Activated T-cell treated with anti-CD3 and anti-CD28 coated beads, Interleukin-2, amount 50 U/mL, for 24 hours (primary cell): ENCODE measurements around the gene PTPRG.

ENCODE experiments used
- DNase-seq: peaks from one replicate; pipeline ENCODE4 v3.0.0-alpha.2; 2020
- H3K27ac Mint-ChIP-seq: 2 replicates; pipeline ENCODE4 v1.8.0; 2020; ENCODE audit warnings: mild to moderate bottlenecking, mixed read lengths
- H3K27me3 Mint-ChIP-seq: 2 replicates; pipeline ENCODE4 v1.8.0; 2020; ENCODE audit warnings: mixed read lengths
- H3K36me3 Mint-ChIP-seq: 2 replicates; pipeline ENCODE4 v1.8.0; 2020; ENCODE audit warnings: low read depth, mixed read lengths
- H3K4me1 Mint-ChIP-seq: 2 replicates; pipeline ENCODE4 v1.8.0; 2020; ENCODE audit warnings: low read depth, mixed read lengths
- H3K4me3 Mint-ChIP-seq: 2 replicates; pipeline ENCODE4 v1.8.0; 2020; ENCODE audit warnings: mild to moderate bottlenecking, moderate library complexity, mixed read lengths
- H3K9me3 Mint-ChIP-seq: 2 replicates; pipeline ENCODE4 v1.8.0; 2020; ENCODE audit warnings: mixed read lengths

Gene PTPRG

DNA sequence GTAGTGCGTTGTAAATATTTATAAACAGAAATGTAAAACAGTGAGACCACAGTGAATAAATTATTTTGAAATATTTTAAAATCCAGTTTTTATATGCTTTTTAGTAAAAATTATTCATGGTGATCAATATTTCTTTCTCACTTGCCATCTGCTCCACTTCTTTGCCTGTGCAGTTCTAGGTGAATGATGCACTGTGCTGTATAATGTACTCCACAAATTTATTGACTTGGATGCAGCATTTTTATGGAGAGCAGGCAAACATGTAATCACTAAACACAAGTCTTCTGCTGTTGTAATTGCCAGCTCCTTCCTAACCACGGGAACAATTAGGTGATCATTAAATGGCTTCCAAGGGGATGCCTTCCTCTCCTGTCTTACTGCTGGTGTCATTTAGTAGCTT is 395.9 kb downstream of the PTPRG start:
- no peaks in the 10 kb centered on the region for H3K36me3 Mint-ChIP-seq

DNA sequence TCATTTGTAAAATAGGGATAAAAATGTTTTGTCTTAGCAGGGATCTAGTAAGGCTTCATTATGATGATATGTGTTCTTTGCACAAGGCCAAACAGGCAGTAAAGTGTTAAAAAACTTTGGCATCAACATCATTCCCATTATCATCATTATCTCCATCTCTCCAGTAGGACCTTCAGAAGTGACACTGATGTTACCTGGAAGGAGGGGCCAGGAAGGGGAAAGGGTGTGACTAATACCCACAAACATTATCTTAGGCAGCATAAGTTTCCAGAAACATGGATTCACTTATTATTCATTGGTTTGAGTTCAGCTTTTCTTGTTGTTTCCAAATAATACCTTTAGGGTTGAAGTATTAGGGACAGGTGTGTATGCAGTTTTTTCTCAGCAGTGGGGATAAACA is 399.6 kb downstream of the PTPRG start:
- no peak for DNase-seq

More for the DNA sequence above, 395.9 kb downstream of the PTPRG start:
- no peaks in the 10 kb centered on the region for H3K4me1 Mint-ChIP-seq
- H3K27me3 Mint-ChIP-seq: no peaks in the 10 kb centered on the region
- H3K27ac Mint-ChIP-seq: no peak overlapping the region
- H3K4me3 Mint-ChIP-seq: no peak overlapping the region
- no peak for DNase-seq
- no peaks in the 10 kb centered on the region for H3K9me3 Mint-ChIP-seq

DNA sequence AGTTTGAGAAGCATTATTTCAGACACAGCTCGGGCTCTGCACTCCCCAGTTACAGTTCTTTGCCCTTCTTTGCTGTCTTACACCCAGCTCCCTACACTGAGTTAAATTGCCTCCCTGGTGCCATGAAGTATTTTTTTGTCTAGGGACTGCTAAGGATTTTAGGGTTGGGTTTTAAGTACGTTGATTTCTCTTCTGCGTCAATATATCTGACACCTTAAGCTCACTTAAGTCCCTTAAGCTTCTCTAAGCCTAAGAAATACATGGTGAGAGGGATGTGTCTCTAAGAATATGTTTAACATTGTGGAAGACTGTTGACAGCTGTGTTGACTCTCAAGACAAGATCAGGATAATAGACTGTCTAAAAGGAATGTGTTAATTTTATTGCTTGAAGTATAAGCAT is 400.5 kb downstream of the PTPRG start:
- H3K9me3 Mint-ChIP-seq: no peaks in the 10 kb centered on the region
- H3K4me1 Mint-ChIP-seq: no peaks in the 10 kb centered on the region
- no peak overlapping the region for H3K27ac Mint-ChIP-seq
- DNase-seq: no peak
- no peak overlapping the region for H3K4me3 Mint-ChIP-seq
- no peaks in the 10 kb centered on the region for H3K27me3 Mint-ChIP-seq
- no peaks in the 10 kb centered on the region for H3K36me3 Mint-ChIP-seq

More for the DNA sequence above, 399.6 kb downstream of the PTPRG start:
- H3K4me3 Mint-ChIP-seq: no peak overlapping the region
- no peaks in the 10 kb centered on the region for H3K27me3 Mint-ChIP-seq
- H3K36me3 Mint-ChIP-seq: no peaks in the 10 kb centered on the region
- no peaks in the 10 kb centered on the region for H3K4me1 Mint-ChIP-seq
- no peak overlapping the region for H3K27ac Mint-ChIP-seq
- no peaks in the 10 kb centered on the region for H3K9me3 Mint-ChIP-seq

DNA sequence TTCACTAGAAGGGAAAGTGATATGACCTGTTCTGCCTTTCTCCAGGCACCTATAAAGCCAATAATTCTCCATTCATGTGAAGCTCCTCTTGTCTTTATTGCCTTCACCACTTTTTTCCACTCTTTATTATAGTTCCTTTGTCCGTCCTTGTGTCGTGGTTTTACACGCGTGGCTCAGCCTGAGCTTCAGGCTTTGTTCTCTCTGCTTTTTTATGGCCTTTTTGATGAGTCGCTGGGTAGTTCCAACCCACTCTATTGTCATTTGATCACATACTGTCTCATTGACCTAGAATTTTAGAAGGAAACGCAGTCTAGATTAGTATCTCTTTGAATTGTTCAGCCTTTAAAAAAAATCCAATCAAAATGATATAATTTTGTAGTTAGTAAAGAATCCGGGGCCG is 403.2 kb downstream of the PTPRG start:
- Mint-ChIP-seq H3K4me1 (no peaks in the 10 kb centered on the region), H3K27ac (no peak overlapping the region)
- DNase-seq: no peak

DNA sequence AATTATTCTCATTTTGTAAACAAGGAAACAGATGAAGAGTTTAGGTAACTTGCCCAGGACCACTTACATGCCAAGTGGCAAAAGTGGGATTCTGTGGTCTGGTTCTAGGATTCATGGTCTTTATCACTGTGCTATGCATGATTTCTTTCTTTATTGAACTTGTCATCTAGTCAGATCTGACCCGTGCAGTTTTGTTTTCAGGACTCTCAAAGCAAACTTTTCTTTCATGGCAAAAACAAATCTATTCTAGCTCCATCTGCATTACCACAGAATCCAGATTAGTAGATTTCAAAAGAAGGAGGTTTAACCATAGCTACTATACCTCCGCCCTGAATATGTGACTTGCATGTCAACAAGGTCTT is 404.4 kb downstream of the PTPRG start:
- Mint-ChIP-seq H3K4me3 (no peak overlapping the region), H3K36me3 (no peaks in the 10 kb centered on the region), H3K9me3 (no peaks in the 10 kb centered on the region)

More for the DNA sequence above, 403.2 kb downstream of the PTPRG start:
- H3K27me3 Mint-ChIP-seq: no peaks in the 10 kb centered on the region
- no peaks in the 10 kb centered on the region for H3K9me3 Mint-ChIP-seq
- H3K36me3 Mint-ChIP-seq: no peaks in the 10 kb centered on the region
- no peak overlapping the region for H3K4me3 Mint-ChIP-seq

DNA sequence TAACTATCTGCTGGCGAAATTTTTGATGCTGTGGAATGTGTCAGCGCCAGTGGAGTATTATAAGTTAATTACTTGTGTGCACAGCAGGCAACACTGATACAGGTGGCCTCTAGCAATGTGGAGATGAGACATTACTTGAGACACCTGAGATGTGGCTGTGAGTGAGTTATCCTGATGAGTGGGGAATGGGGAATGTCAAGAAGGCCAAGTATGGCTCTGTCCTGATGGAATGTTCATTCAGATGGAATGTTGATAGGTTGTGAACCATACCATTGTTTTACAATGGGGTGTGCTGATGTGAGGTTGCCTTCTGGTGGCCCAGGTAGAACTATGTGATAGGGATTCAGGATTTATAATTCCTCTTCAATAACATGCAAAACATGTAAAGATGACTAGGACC is 404.8 kb downstream of the PTPRG start:
- Mint-ChIP-seq H3K27me3 (no peaks in the 10 kb centered on the region), H3K4me3 (no peak overlapping the region), H3K27ac (no peak overlapping the region), H3K4me1 (no peaks in the 10 kb centered on the region), H3K36me3 (no peaks in the 10 kb centered on the region), H3K9me3 (no peaks in the 10 kb centered on the region)
- DNase-seq: no peak

More for the DNA sequence above, 404.4 kb downstream of the PTPRG start:
- no peak for DNase-seq
- no peak overlapping the region for H3K27ac Mint-ChIP-seq
- no peaks in the 10 kb centered on the region for H3K4me1 Mint-ChIP-seq
- no peaks in the 10 kb centered on the region for H3K27me3 Mint-ChIP-seq

DNA sequence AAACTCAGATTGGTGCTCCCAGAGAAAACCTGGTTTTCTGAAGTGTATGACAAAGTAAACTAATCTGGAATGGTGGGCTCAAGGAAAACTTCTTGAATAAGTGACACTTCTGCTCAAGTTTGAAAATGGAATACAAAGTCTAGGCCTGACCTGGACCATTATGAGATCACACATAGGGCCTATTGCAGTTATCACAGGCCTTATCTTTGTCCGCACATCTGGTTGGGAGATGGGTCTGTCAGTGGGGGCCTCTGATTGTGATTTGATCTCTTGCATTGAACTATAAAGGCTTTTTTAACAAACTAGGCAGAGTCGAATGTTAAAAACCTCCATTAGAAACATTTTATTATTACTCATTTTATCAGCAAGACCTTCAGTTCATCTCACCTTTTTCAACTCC is 405.6 kb downstream of the PTPRG start:
- no peak overlapping the region for H3K27ac Mint-ChIP-seq
- DNase-seq: no peak
- no peaks in the 10 kb centered on the region for H3K9me3 Mint-ChIP-seq
- no peaks in the 10 kb centered on the region for H3K36me3 Mint-ChIP-seq
- H3K4me1 Mint-ChIP-seq: no peaks in the 10 kb centered on the region
- no peak overlapping the region for H3K4me3 Mint-ChIP-seq
- H3K27me3 Mint-ChIP-seq: no peaks in the 10 kb centered on the region

DNA sequence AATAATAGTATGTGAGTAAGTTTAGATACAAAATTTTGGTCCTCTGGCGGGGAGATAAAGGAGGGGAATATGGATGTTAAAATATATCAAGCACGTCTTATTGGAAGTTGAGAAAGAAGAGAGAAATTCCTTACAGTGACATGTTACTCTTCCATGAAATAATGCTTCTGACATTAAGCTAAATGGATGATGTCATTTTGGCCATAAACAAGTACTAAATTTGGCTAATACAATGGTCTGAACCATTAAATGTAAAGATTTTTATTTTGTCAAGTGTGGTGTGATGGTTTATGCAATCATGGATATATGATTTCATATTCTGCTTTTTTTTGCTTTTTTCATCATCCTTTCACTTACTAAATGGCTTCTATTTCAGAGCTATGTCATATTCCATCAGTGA is 406.6 kb downstream of the PTPRG start:
- no peaks in the 10 kb centered on the region for H3K9me3 Mint-ChIP-seq
- no peak overlapping the region for H3K4me3 Mint-ChIP-seq
- no peaks in the 10 kb centered on the region for H3K27me3 Mint-ChIP-seq

DNA sequence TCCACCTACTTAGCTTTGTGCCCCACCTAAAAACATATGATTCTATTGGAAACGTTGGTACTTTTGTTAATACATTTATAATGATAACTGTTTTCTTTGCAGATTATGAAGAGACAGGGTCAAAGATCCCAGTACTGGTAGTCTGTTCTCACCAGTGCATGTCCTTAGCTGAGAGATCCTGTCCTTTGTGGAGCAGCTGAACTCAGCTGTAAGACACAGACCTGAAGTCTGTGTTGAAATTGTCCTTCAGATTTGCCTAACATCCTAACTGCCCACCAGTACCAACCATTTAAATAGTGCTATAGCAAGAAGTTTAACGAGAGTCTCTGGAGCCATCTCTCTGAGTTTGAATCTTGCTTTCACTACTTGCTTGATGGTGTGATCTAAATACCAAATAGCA is 413.3 kb downstream of the PTPRG start:
- no peak for DNase-seq
- H3K4me1 Mint-ChIP-seq: no peaks in the 10 kb centered on the region
- H3K36me3 Mint-ChIP-seq: no peaks in the 10 kb centered on the region
- no peak overlapping the region for H3K4me3 Mint-ChIP-seq
- no peak overlapping the region for H3K27ac Mint-ChIP-seq
- no peaks in the 10 kb centered on the region for H3K9me3 Mint-ChIP-seq
- no peaks in the 10 kb centered on the region for H3K27me3 Mint-ChIP-seq

More for the DNA sequence above, 406.6 kb downstream of the PTPRG start:
- DNase-seq: no peak
- no peak overlapping the region for H3K27ac Mint-ChIP-seq
- H3K36me3 Mint-ChIP-seq: no peaks in the 10 kb centered on the region
- no peaks in the 10 kb centered on the region for H3K4me1 Mint-ChIP-seq

DNA sequence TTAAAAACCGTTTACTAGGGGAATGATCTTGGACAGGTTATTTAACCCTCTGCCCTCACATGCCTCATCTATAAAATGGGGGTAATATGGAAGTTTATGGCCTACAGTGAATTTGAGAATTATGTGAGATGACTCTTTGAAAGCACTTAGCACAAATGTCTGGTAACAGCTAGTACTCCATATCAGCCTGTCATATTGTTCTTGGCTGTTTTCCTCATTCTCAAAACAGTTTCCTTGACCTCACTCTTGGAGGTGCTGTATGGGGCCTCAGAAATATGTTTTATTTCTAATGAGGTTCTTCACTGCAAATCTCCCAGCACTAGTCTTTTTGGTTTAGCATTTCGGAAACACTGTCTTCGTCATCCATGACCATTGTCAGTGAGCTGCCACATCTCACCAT is 413.8 kb downstream of the PTPRG start:
- no peak for DNase-seq
- Mint-ChIP-seq H3K4me3 (no peak overlapping the region), H3K27me3 (no peaks in the 10 kb centered on the region), H3K4me1 (no peaks in the 10 kb centered on the region), H3K27ac (no peak overlapping the region), H3K9me3 (no peaks in the 10 kb centered on the region), H3K36me3 (no peaks in the 10 kb centered on the region)

DNA sequence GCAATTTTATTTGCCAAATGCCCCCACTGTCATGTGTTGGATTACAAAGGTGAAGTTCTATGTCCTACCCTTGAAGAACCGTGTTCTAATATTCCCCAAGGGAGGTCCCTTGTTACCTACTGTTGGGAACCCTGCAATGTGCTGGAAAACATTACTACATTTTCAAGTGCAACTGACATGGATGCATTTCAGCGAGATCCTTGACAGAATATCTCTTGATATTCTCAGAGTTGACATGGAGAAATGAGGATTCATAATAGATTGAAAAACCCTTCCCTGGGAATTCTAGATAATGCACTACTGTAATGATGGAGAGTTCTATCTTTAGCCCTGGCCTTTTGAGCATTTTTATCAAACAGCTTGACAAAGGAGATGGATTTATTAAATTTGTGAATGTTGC is 414.6 kb downstream of the PTPRG start:
- Mint-ChIP-seq H3K9me3 (no peaks in the 10 kb centered on the region), H3K4me1 (no peaks in the 10 kb centered on the region), H3K27ac (no peak overlapping the region), H3K27me3 (no peaks in the 10 kb centered on the region), H3K36me3 (no peaks in the 10 kb centered on the region), H3K4me3 (no peak overlapping the region)
- no peak for DNase-seq

DNA sequence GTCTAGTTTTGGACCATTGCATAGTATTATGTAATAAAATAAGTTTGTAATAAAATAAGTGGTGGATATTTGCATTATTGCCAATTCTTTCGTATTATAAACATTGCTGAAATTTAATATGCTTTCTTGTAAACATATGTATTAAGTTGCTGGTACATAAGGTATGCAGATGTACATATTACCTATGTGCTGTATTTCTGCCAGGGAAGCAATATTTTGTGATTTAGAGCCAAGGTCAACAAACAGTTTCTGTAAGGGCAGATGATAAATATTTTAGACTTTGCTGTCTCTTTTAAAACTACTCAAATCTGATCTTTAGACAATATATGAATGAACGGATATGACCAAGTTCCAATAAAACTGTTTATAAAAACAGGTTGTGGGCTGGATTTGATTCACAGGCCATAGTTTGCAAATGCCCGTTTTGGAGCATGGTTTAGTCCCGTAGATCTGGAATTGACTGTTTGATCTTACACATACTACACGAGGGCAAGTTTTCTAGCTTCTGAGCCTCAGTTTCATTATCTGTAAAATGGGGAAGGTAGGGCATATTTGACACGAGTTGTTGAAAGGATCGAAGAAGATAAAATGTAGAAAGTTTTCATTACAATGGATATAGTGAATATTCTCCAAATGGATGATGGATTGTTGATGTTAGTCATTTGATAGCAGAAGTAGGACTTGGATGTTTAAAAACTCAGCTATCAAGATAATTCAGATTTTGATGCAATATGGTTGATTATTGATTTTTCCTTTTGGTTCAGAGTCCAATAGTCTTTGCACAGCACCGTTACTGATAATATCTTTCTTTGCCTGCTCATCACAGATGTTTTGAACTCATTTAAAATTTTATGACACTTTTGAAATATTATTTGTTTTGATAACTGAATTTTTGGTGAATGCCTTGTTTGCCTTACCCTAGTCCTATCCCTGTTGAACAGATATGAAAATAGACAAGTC is 417.4 kb downstream of the PTPRG start:
- Mint-ChIP-seq H3K27ac (no peak overlapping the region), H3K4me3 (no peak overlapping the region), H3K9me3 (no peaks in the 10 kb centered on the region), H3K27me3 (no peaks in the 10 kb centered on the region), H3K4me1 (no peaks in the 10 kb centered on the region), H3K36me3 (no peaks in the 10 kb centered on the region)
- no peak for DNase-seq

DNA sequence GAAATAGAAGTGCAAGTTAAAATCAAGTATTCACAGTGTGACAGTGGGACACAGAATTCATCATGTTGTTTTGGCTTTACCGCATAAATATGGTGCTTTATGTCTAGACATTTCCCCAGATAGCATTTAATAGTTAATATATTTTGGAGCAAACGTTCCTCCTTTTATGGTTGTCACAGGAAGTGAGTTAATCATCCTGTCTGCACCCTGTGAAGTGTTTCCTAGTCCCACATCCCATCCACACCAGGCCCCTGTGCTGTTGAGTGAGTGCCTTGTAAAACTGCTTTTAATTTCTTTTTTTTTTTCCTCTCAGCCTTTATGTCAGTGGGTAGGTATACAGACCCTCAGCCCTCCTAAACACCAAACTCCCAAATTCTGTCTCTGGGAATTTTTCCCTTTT is 418.3 kb downstream of the PTPRG start:
- Mint-ChIP-seq H3K27ac (no peak overlapping the region), H3K4me1 (no peaks in the 10 kb centered on the region), H3K27me3 (no peaks in the 10 kb centered on the region), H3K9me3 (no peaks in the 10 kb centered on the region), H3K36me3 (no peaks in the 10 kb centered on the region), H3K4me3 (no peak overlapping the region)
- DNase-seq: no peak

DNA sequence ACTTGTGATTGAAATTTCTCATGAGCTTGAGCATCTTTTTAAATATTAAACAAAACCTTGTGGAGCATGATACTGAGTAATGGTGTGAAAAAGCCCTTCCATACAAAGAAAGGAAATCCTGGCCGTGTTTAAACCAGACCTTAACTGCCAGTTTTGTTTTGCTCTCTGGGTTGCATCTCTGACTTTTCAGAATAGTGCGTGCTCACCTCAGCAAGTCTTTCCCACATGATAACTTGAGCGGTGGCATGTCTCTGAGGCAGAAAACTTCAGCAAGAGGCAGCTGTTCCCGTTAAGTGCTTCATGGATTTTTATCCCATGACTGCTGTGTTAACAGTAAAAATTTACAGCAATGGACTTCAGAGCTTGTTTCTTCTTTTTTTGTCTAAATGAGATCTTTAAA is 418.7 kb downstream of the PTPRG start:
- no peak overlapping the region for H3K4me3 Mint-ChIP-seq
- no peak overlapping the region for H3K27ac Mint-ChIP-seq
- no peaks in the 10 kb centered on the region for H3K9me3 Mint-ChIP-seq
- H3K36me3 Mint-ChIP-seq: no peaks in the 10 kb centered on the region
- no peaks in the 10 kb centered on the region for H3K4me1 Mint-ChIP-seq
- no peaks in the 10 kb centered on the region for H3K27me3 Mint-ChIP-seq
- DNase-seq: no peak

DNA sequence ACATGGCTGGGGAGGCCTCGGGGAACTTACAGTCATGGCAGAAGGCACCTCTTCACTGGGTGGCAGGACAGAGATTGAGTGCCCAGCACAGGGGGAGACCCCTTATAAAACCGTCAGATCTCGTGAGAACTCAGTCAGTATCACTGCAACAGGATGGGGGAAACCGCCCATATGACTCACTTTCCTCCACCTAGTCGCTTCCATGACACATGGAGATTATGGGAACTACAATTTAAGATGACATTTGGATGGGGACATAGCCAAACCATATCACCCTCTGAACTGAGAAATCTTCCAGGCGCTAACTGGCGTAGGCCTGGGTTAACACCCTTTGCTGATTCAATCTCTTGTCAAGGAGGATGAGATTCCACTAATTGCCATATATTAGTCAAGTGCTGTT is 419.7 kb downstream of the PTPRG start:
- H3K27ac Mint-ChIP-seq: no peak overlapping the region
- H3K4me3 Mint-ChIP-seq: no peak overlapping the region
- no peaks in the 10 kb centered on the region for H3K9me3 Mint-ChIP-seq
- no peak for DNase-seq
- H3K27me3 Mint-ChIP-seq: no peaks in the 10 kb centered on the region
- H3K36me3 Mint-ChIP-seq: no peaks in the 10 kb centered on the region
- H3K4me1 Mint-ChIP-seq: no peaks in the 10 kb centered on the region
